ENCODE results near the gene NR2F1.

- TF ChIP-seq POLR2A (IDR thresholded peaks at IDR 0.05) (no peak), CTCF (IDR thresholded peaks at IDR 0.05) (no peak)
These were observed 15.3 kb downstream of the NR2F1 start for GRCh38 chr5:93598091-93599000.
